B cell (primary cell): ENCODE measurements around the gene ACADL. TPM values are rescaled to one million over a fixed set of nuclear protein-coding genes. Genes with fewer than 3 reads are reported as not detected.
"Not testable (repeated sequence)": the region's sequence is repeated elsewhere in the genome, so short reads cannot be mapped to it uniquely, and the experiment has no call there.

Experiments used
- ATAC-seq: fragments of 200-7000 bp; cut with Tn5 transposase; one replicate; pipeline ENCODE4 v1.10.0; 2021; ENCODE audit warnings: low read depth, mild to moderate bottlenecking, moderate number of reproducible peaks, moderate library complexity
- CTCF ChIA-PET: fragments of 350-600 bp; sonication (Branson Sonifier 250); formaldehyde crosslinking; loops from one replicate; lab custom pipeline; 2021; ENCODE audit warnings: antibody characterized with exemption, inconsistent platforms; lab: Charles Lee
- POLR2A ChIA-PET: fragments of 350-600 bp; sonication (Branson Sonifier 250); formaldehyde crosslinking; loops from one replicate; lab custom pipeline; 2021; ENCODE audit warnings: antibody characterized with exemption; lab: Charles Lee
- DNase-seq: peaks from one replicate; pipeline ENCODE4 v3.0.0; 2013
- H2AFZ ChIP-seq: 2 replicates; pipeline ENCODE4 v1.6.1; 2012; ENCODE audit warnings: mild to moderate bottlenecking, low read depth, low read length; ENCODE audit not compliant: insufficient read depth, poor library complexity, severe bottlenecking
- H3K27ac ChIP-seq, 2 donors: 1 replicate in 1 of 2; 2 replicates in 1 of 2; pipeline ENCODE4 v1.5.1; 2012 to 2013; ENCODE audit warnings: low read length in 2 of 2, mild to moderate bottlenecking in 2 of 2, moderate library complexity in 1 of 2
- H3K27me3 ChIP-seq, 4 experiments: fragments of 200-600 bp in 1 of 4; sonication (generic) in 1 of 4; replicated peaks in 1 of 4; 1 replicate in 2 of 4; 2 replicates in 2 of 4; pipeline versions ENCODE4 v1.6.1 to v1.7.0; 2013 to 2016; ENCODE audit warnings: low read length in 3 of 4, mild to moderate bottlenecking in 2 of 4, mixed read lengths in 1 of 4, moderate library complexity in 1 of 4; ENCODE audit not compliant: insufficient read depth in 4 of 4, control insufficient read depth in 3 of 4; ENCODE audit errors: control extremely low read depth in 1 of 4
- H3K36me3 ChIP-seq, 2 experiments: replicated peaks in 1 of 2; 1 replicate in 1 of 2; 2 replicates in 1 of 2; pipeline versions ENCODE4 v1.6.1 to v1.7.1; 2013; ENCODE audit warnings: low read length in 1 of 2; ENCODE audit not compliant: insufficient read depth in 2 of 2, control insufficient read depth in 1 of 2; ENCODE audit errors: control extremely low read depth in 1 of 2, extremely low read depth in 1 of 2
- H3K4me1 ChIP-seq, 2 donors: fragments of 200-600 bp in 1 of 2; sonication (generic) in 1 of 2; 1 replicate in 1 of 2; 2 replicates in 1 of 2; pipeline versions ENCODE4 v1.5.1 to v1.6.1; 2013 to 2017; ENCODE audit warnings: low read length in 2 of 2; ENCODE audit not compliant: control insufficient read depth in 2 of 2, insufficient read depth in 2 of 2
- H3K4me2 ChIP-seq: replicated peaks from 2 replicates; pipeline ENCODE3; 2012; ENCODE audit warnings: mild to moderate bottlenecking, low read depth, low read length; ENCODE audit not compliant: poor library complexity, severe bottlenecking
- H3K4me3 ChIP-seq, 5 experiments: fragments of 200-600 bp in 1 of 5; sonication (generic) in 1 of 5; 1 replicate in 3 of 5; 2 replicates in 2 of 5; pipeline versions ENCODE4 v1.5.1 to v1.7.0; 2011 to 2016; ENCODE audit warnings: low read length in 4 of 5, mild to moderate bottlenecking in 4 of 5, low read depth in 2 of 5, control low read depth in 1 of 5, moderate library complexity in 1 of 5; ENCODE audit not compliant: insufficient read depth in 1 of 5; ENCODE audit errors: control extremely low read depth in 1 of 5, extremely low read depth in 1 of 5
- H3K79me2 ChIP-seq: fragments of 200-600 bp; sonication (generic); one replicate; pipeline ENCODE4 v1.6.0; 2016; ENCODE audit warnings: low read length; ENCODE audit not compliant: control insufficient read depth, insufficient read depth
- H3K9ac ChIP-seq: fragments of 200-600 bp; sonication (generic); 2 replicates; pipeline ENCODE4 v1.6.1; 2017; ENCODE audit warnings: mild to moderate bottlenecking, low read length, moderate library complexity
- H3K9me3 ChIP-seq, 3 donors: one replicate each; pipeline versions ENCODE4 v1.6.1 to v1.7.1; 2013; ENCODE audit warnings: low read length in 2 of 3; ENCODE audit not compliant: control insufficient read depth in 2 of 3, insufficient read depth in 1 of 3; ENCODE audit errors: control extremely low read depth in 1 of 3
- H4K20me1 ChIP-seq: 2 replicates; pipeline ENCODE4 v1.6.0; 2012; ENCODE audit warnings: mild to moderate bottlenecking, low read length; ENCODE audit not compliant: insufficient read depth, control insufficient read depth, poor library complexity, severe bottlenecking
- H3K27ac Mint-ChIP-seq: one replicate; pipeline ENCODE4 v1.8.0; 2021; ENCODE audit warnings: mixed read lengths
- H3K27me3 Mint-ChIP-seq: one replicate; pipeline ENCODE4 v1.8.0; 2021; ENCODE audit warnings: mixed read lengths
- H3K4me1 Mint-ChIP-seq: one replicate; pipeline ENCODE4 v1.8.0; 2021; ENCODE audit warnings: mixed read lengths
- H3K4me3 Mint-ChIP-seq: one replicate; pipeline ENCODE4 v1.8.0; 2021; ENCODE audit warnings: mixed read lengths
- H3K9me3 Mint-ChIP-seq: one replicate; pipeline ENCODE4 v1.8.0; 2022; ENCODE audit warnings: mixed read lengths; ENCODE audit not compliant: insufficient read depth
- CTCF ChIP-seq: fragments of 200-600 bp; IDR thresholded peaks from one replicate; pipeline ENCODE4 v1.8.0; 2022; ENCODE audit warnings: antibody characterized with exemption, mild to moderate bottlenecking
- EZH2 ChIP-seq: IDR thresholded peaks from 2 replicates; pipeline ENCODE4 v1.6.1; 2012; ENCODE audit warnings: borderline replicate concordance, low read depth, mild to moderate bottlenecking, moderate library complexity, low read length; ENCODE audit not compliant: insufficient read depth, poor library complexity, severe bottlenecking
- WGBS: methylation state at CpG from one replicate; pipeline ENCODE4 v1.1.5; 2013; ENCODE audit warnings: missing lambda C conversion rate; ENCODE audit not compliant: insufficient coverage; 5-methylcytosine and 5-hydroxymethylcytosine counted together
- intact Hi-C: fragments of 100-400 bp; cut with micrococcal nuclease; formaldehyde crosslinking; loops from one replicate; pipeline ENCODE4 v1.10.0; 2022
- polyA plus RNA-seq: library from polyadenylated mRNA; depleted of rRNA; stranded (reverse); fragments of >200 nt; gene quantifications from 2 replicates; pipeline ENCODE4 v1.2.3, GENCODE V29; 2012
- total RNA-seq, 2 donors: library from RNA; stranded (reverse); fragments of 120-200 nt in 1 of 2; gene quantifications; 1 replicate in 1 of 2; 2 replicates in 1 of 2; pipeline versions ENCODE4 v1.2.3 to v1.2.4, GENCODE V29; 2013 to 2022

ACADL gene
- total and polyA plus RNA-seq, 2 donors (not counting 1 experiment from before 2014, with no cell fraction given), result not detected

- POLR2A ChIA-PET, result no interaction called here
- CTCF ChIA-PET, result no interaction called here
- intact Hi-C loops, result no loop called here
- no peaks in the 10 kb centered on the region for H3K79me2 ChIP-seq
- no peak for TF ChIP-seq CTCF
- no peak for TF ChIP-seq EZH2
- peaks cover 0 to 2% (median 0%) of the 10 kb centered on the region in 4 experiments for H3K27me3 ChIP-seq
- no peak overlapping the region for H3K9ac ChIP-seq
- DNase-seq (no peak), ATAC-seq (no peak)
- no peaks in the 10 kb centered on the region for H3K36me3 ChIP-seq
- no peak overlapping the region for H3K4me2 ChIP-seq
- peaks cover 0 to 4% (median 3%) of the 10 kb centered on the region in 3 donors for H3K9me3 ChIP-seq
- H3K27me3 Mint-ChIP-seq, result peaks cover 14% of the 10 kb centered on the region
- no peaks in the 10 kb centered on the region for H3K9me3 Mint-ChIP-seq
- H3K4me3 Mint-ChIP-seq, result no peak overlapping the region
- no peak overlapping the region for H3K27ac ChIP-seq
- H4K20me1 ChIP-seq, result no peaks in the 10 kb centered on the region
- no peaks in the 10 kb centered on the region for H3K4me1 Mint-ChIP-seq
- no peak overlapping the region for H3K27ac Mint-ChIP-seq
- no peak overlapping the region for H2AFZ ChIP-seq
- WGBS, result no CpG with 5 or more reads among the region's 1 CpG
- H3K4me3 ChIP-seq, result no peak overlapping the region
- H3K4me1 ChIP-seq, result no peaks in the 10 kb centered on the region
Observed at GRCh38 chr2:210177769-210178168, 47.5 kb downstream of the ACADL start.

GRCh38 chr2:210177115-210177514 is 48.1 kb downstream of the ACADL start:
- no CpG with 5 or more reads among the region's 1 CpG for WGBS
- H4K20me1 ChIP-seq, intact Hi-C loops, H3K27ac Mint-ChIP-seq, H3K36me3 ChIP-seq, CTCF ChIA-PET, H3K4me2 ChIP-seq, H3K79me2 ChIP-seq, H3K27ac ChIP-seq, H3K4me1 Mint-ChIP-seq, H3K9ac ChIP-seq, H3K9me3 ChIP-seq, DNase-seq, POLR2A ChIA-PET, H3K4me3 Mint-ChIP-seq, H3K4me3 ChIP-seq, H3K9me3 Mint-ChIP-seq, H2AFZ ChIP-seq, H3K27me3 ChIP-seq, H3K4me1 ChIP-seq, ATAC-seq: not testable (repeated sequence)
- H3K27me3 Mint-ChIP-seq, result peaks cover 17% of the 10 kb centered on the region
